ENCODE data around the gene LAG3.
A peak's percentile ranks its signal among the peaks of the same experiment; 100 is the strongest.

The LAG3 gene

GRCh38 chr12:6753772-6754356 lies 18.5 kb upstream of the LAG3 start:
- DNase-seq = no peak

GRCh38 chr12:6754411-6754810 lies 17.9 kb upstream of the LAG3 start:
- DNase-seq = no peak

- no peak for DNase-seq
These were observed 15.2 kb upstream of the LAG3 start for GRCh38 chr12:6757028-6757690.

GRCh38 chr12:6758506-6759095 lies 13.7 kb upstream of the LAG3 start:
- DNase-seq = peak; percentile 99

- peak; percentile 91 for DNase-seq
These were observed 12.6 kb upstream of the LAG3 start for GRCh38 chr12:6759741-6760140.

- DNase-seq = no peak
These were observed 8.9 kb upstream of the LAG3 start for GRCh38 chr12:6763380-6763779.

- peak; percentile 100 for DNase-seq
These were observed 8.1 kb upstream of the LAG3 start for GRCh38 chr12:6764011-6764828.

- no peak for DNase-seq
These were observed 7.2 kb upstream of the LAG3 start for GRCh38 chr12:6765048-6765633.

GRCh38 chr12:6765634-6766581 lies 6.4 kb upstream of the LAG3 start, which contains the start of gene PTMS:
Gene PTMS (plus strand): TSS chr12:6766363. CDS start chr12:6766706, 343 bp downstream.
- peak; percentile 99 for DNase-seq

- DNase-seq = peak; percentile 80
These were observed 5.5 kb upstream of the LAG3 start for GRCh38 chr12:6766651-6767349.

- DNase-seq = peak; percentile 83
These were observed 4.7 kb upstream of the LAG3 start for GRCh38 chr12:6767353-6768319.

- DNase-seq = peak; percentile 90
These were observed 3.8 kb upstream of the LAG3 start for GRCh38 chr12:6768437-6768914.

GRCh38 chr12:6768990-6769389 lies 3.3 kb upstream of the LAG3 start:
- peak; percentile 98 for DNase-seq

GRCh38 chr12:6769666-6770065 lies 2.7 kb upstream of the LAG3 start:
- no peak for DNase-seq

GRCh38 chr12:6770094-6770493 lies 2.2 kb upstream of the LAG3 start:
- no peak for DNase-seq

GRCh38 chr12:6770600-6770999 lies 1.7 kb upstream of the LAG3 start:
- no peak for DNase-seq

- DNase-seq = no peak
These were observed 1.2 kb upstream of the LAG3 start for GRCh38 chr12:6771091-6771495.

- no peak for DNase-seq
These were observed 600 bp upstream of the LAG3 start for GRCh38 chr12:6771509-6772330.

All from NCI-H82 (cell line).